Mononuclear cell (primary cell): ENCODE data around the gene DOK7. TPM values are rescaled to one million over a fixed set of nuclear protein-coding genes. Genes with fewer than 3 reads are reported as not detected.
"Not testable (repeated sequence)": the region's sequence is repeated elsewhere in the genome, so short reads cannot be mapped to it uniquely, and the experiment has no call there.

Source experiments
- H3K27me3 ChIP-seq: 2 replicates; pipeline ENCODE4 v1.6.0; 2011; ENCODE audit warnings: low read length, control low read depth; ENCODE audit not compliant: insufficient read depth
- H3K4me1 ChIP-seq: 2 replicates; pipeline ENCODE4 v1.5.1; 2011; ENCODE audit warnings: mild to moderate bottlenecking, low read length, control low read depth; ENCODE audit not compliant: insufficient read depth
- H3K4me3 ChIP-seq: 2 replicates; pipeline ENCODE4 v1.5.1; 2011; ENCODE audit warnings: mild to moderate bottlenecking, low read length, moderate library complexity
- H3K9me3 ChIP-seq: 2 replicates; pipeline ENCODE4 v1.5.1; 2011; ENCODE audit warnings: low read depth, mild to moderate bottlenecking, control low read depth, low read length
- total RNA-seq: library from RNA; depleted of rRNA; stranded (reverse); fragments of >200 nt; gene quantifications from one replicate; pipeline ENCODE4 v1.2.3, GENCODE V29; 2012

Gene DOK7
- total RNA-seq, 1 donor, result 0.63 TPM

- H3K27me3 ChIP-seq, result no peaks in the 10 kb centered on the region
- no peaks in the 10 kb centered on the region for H3K9me3 ChIP-seq
- H3K4me3 ChIP-seq, result no peak overlapping the region
- no peaks in the 10 kb centered on the region for H3K4me1 ChIP-seq
Measured at GRCh38 chr4:3444351-3445110, 18.6 kb upstream of the DOK7 start.

GRCh38 chr4:3445111-3445820 lies 17.8 kb upstream of the DOK7 start:
- Histone ChIP-seq H3K4me3 (no peak overlapping the region), H3K27me3 (no peaks in the 10 kb centered on the region), H3K4me1 (no peaks in the 10 kb centered on the region), H3K9me3 (no peaks in the 10 kb centered on the region)

- H3K4me1 ChIP-seq, result no peaks in the 10 kb centered on the region
- no peak overlapping the region for H3K4me3 ChIP-seq
- no peaks in the 10 kb centered on the region for H3K27me3 ChIP-seq
- H3K9me3 ChIP-seq, result no peaks in the 10 kb centered on the region
Measured at GRCh38 chr4:3445829-3446545, 17.1 kb upstream of the DOK7 start.

- Histone ChIP-seq H3K9me3 (no peaks in the 10 kb centered on the region), H3K4me3 (no peak overlapping the region), H3K4me1 (no peaks in the 10 kb centered on the region), H3K27me3 (no peaks in the 10 kb centered on the region)
Measured at GRCh38 chr4:3446631-3447320, 16.3 kb upstream of the DOK7 start.

- Histone ChIP-seq H3K4me1 (no peaks in the 10 kb centered on the region), H3K4me3 (no peak overlapping the region), H3K27me3 (no peaks in the 10 kb centered on the region), H3K9me3 (no peaks in the 10 kb centered on the region)
Measured at GRCh38 chr4:3447431-3448395, 15.4 kb upstream of the DOK7 start.

- Histone ChIP-seq H3K4me1 (no peaks in the 10 kb centered on the region), H3K9me3 (no peaks in the 10 kb centered on the region), H3K27me3 (no peaks in the 10 kb centered on the region), H3K4me3 (no peak overlapping the region)
Measured at GRCh38 chr4:3449047-3449573, 14.0 kb upstream of the DOK7 start.

GRCh38 chr4:3449574-3450534 lies 13.3 kb upstream of the DOK7 start:
- Histone ChIP-seq H3K4me3 (no peak overlapping the region), H3K27me3 (no peaks in the 10 kb centered on the region), H3K4me1 (no peaks in the 10 kb centered on the region), H3K9me3 (no peaks in the 10 kb centered on the region)

- Histone ChIP-seq H3K4me1 (no peaks in the 10 kb centered on the region), H3K27me3 (no peaks in the 10 kb centered on the region), H3K4me3 (no peak overlapping the region), H3K9me3 (no peaks in the 10 kb centered on the region)
Measured at GRCh38 chr4:3450643-3451042, 12.5 kb upstream of the DOK7 start.

- no peaks in the 10 kb centered on the region for H3K9me3 ChIP-seq
- no peaks in the 10 kb centered on the region for H3K27me3 ChIP-seq
- no peak overlapping the region for H3K4me3 ChIP-seq
- H3K4me1 ChIP-seq, result no peaks in the 10 kb centered on the region
Measured at GRCh38 chr4:3451956-3452355, 11.2 kb upstream of the DOK7 start.

GRCh38 chr4:3452376-3452775 lies 10.7 kb upstream of the DOK7 start:
- H3K4me1 ChIP-seq, result no peaks in the 10 kb centered on the region
- H3K27me3 ChIP-seq, result no peaks in the 10 kb centered on the region
- H3K4me3 ChIP-seq, result no peak overlapping the region
- H3K9me3 ChIP-seq, result no peaks in the 10 kb centered on the region

GRCh38 chr4:3455596-3455995 lies 7.5 kb upstream of the DOK7 start:
- H3K27me3 ChIP-seq, H3K9me3 ChIP-seq, H3K4me1 ChIP-seq, H3K4me3 ChIP-seq: not testable (repeated sequence)

GRCh38 chr4:3458371-3458770 lies 4.7 kb upstream of the DOK7 start:
- H3K4me3 ChIP-seq, result no peak overlapping the region
- H3K9me3 ChIP-seq, result no peaks in the 10 kb centered on the region
- no peaks in the 10 kb centered on the region for H3K4me1 ChIP-seq
- no peaks in the 10 kb centered on the region for H3K27me3 ChIP-seq

GRCh38 chr4:3459156-3459555 lies 4.0 kb upstream of the DOK7 start:
- not testable (repeated sequence) for H3K4me3 ChIP-seq, H3K9me3 ChIP-seq, H3K27me3 ChIP-seq, H3K4me1 ChIP-seq
